ENCODE measurements around the gene FRAS1. TPM values are rescaled to one million over a fixed set of nuclear protein-coding genes. Genes with fewer than 3 reads are reported as not detected.

Gene FRAS1
- total RNA-seq, 1 experiment from 2014 or later, result 2.1 TPM

GRCh38 chr4:78360466-78360865, 303.3 kb downstream of the FRAS1 start:
- no peak for DNase-seq (ENCODE audit: low read depth)

- DNase-seq (ENCODE audit: low read depth), result no peak
These were observed 304.5 kb downstream of the FRAS1 start for GRCh38 chr4:78361621-78362120.

GRCh38 chr4:78362310-78362709, 305.2 kb downstream of the FRAS1 start:
- DNase-seq (ENCODE audit: low read depth), result no peak

- no peak for DNase-seq (ENCODE audit: low read depth)
These were observed 306.0 kb downstream of the FRAS1 start for GRCh38 chr4:78363031-78363570.

- peak; percentile 60 for DNase-seq (ENCODE audit: low read depth)
These were observed 312.6 kb downstream of the FRAS1 start for GRCh38 chr4:78369679-78370078.

GRCh38 chr4:78370631-78371372, 313.7 kb downstream of the FRAS1 start:
- no peak for DNase-seq (ENCODE audit: low read depth)

GRCh38 chr4:78372355-78372988, 315.3 kb downstream of the FRAS1 start:
- no peak for DNase-seq (ENCODE audit: low read depth)

GRCh38 chr4:78377555-78377954, 320.4 kb downstream of the FRAS1 start:
- no peak for DNase-seq (ENCODE audit: low read depth)

- DNase-seq (ENCODE audit: low read depth), result peak; percentile 39
These were observed 321.9 kb downstream of the FRAS1 start for GRCh38 chr4:78379040-78379439.

- peak; percentile 47 for DNase-seq (ENCODE audit: low read depth)
These were observed 323.0 kb downstream of the FRAS1 start for GRCh38 chr4:78379991-78380729.

GRCh38 chr4:78386679-78387078, 329.6 kb downstream of the FRAS1 start:
- no peak for DNase-seq (ENCODE audit: low read depth)

GRCh38 chr4:78395642-78396041, 338.5 kb downstream of the FRAS1 start:
- no peak for DNase-seq (ENCODE audit: low read depth)

GRCh38 chr4:78396613-78397291, 339.6 kb downstream of the FRAS1 start:
- no peak for DNase-seq (ENCODE audit: low read depth)

- DNase-seq (ENCODE audit: low read depth), result no peak
These were observed 340.1 kb downstream of the FRAS1 start for GRCh38 chr4:78397292-78397630.

GRCh38 chr4:78409612-78410202, 352.6 kb downstream of the FRAS1 start:
- DNase-seq (ENCODE audit: low read depth), result no peak

GRCh38 chr4:78410225-78410624, 353.1 kb downstream of the FRAS1 start:
- DNase-seq (ENCODE audit: low read depth), result no peak

- no peak for DNase-seq (ENCODE audit: low read depth)
These were observed 353.6 kb downstream of the FRAS1 start for GRCh38 chr4:78410676-78411075.

GRCh38 chr4:78414116-78414515, 357.0 kb downstream of the FRAS1 start:
- no peak for DNase-seq (ENCODE audit: low read depth)

- no peak for DNase-seq (ENCODE audit: low read depth)
These were observed 360.5 kb downstream of the FRAS1 start for GRCh38 chr4:78417603-78418002.

- no peak for DNase-seq (ENCODE audit: low read depth)
These were observed 361.3 kb downstream of the FRAS1 start for GRCh38 chr4:78418406-78418805.

- no peak for DNase-seq (ENCODE audit: low read depth)
These were observed 366.7 kb downstream of the FRAS1 start for GRCh38 chr4:78423790-78424189.
